ENCODE measurements around the gene ASB2.

The ASB2 gene

GRCh38 chr14:93976477-93977057 lies at the start of gene ASB2:
TSS of gene ASB2 (minus strand) at chr14:93976570. CDS start at chr14:93964539, 12,031 bp downstream.
- DNase-seq = peak; percentile 86

- DNase-seq = no peak
Measured at GRCh38 chr14:94025720-94026119, 49.4 kb upstream of the ASB2 start.

- no peak for DNase-seq
Measured at GRCh38 chr14:94024549-94024948, 48.2 kb upstream of the ASB2 start.

GRCh38 chr14:94022532-94023411 lies 46.4 kb upstream of the ASB2 start:
- no peak for DNase-seq

GRCh38 chr14:94021416-94022157 lies 45.2 kb upstream of the ASB2 start:
- peak; percentile 69 for DNase-seq

- DNase-seq = no peak
Measured at GRCh38 chr14:94021001-94021400, 44.6 kb upstream of the ASB2 start.

GRCh38 chr14:94020267-94020666 lies 43.9 kb upstream of the ASB2 start:
- DNase-seq = no peak

- DNase-seq = no peak
Measured at GRCh38 chr14:94019329-94019728, 43.0 kb upstream of the ASB2 start.

GRCh38 chr14:94018308-94018707 lies 41.9 kb upstream of the ASB2 start:
- DNase-seq = no peak

GRCh38 chr14:94016446-94016976 lies 40.1 kb upstream of the ASB2 start:
- no peak for DNase-seq

- DNase-seq = no peak
Measured at GRCh38 chr14:94015223-94015622, 38.9 kb upstream of the ASB2 start.

- no peak for DNase-seq
Measured at GRCh38 chr14:94014382-94014781, 38.0 kb upstream of the ASB2 start.

- peak; percentile 40 for DNase-seq
Measured at GRCh38 chr14:94011795-94012194, 35.4 kb upstream of the ASB2 start.

- no peak for DNase-seq
Measured at GRCh38 chr14:94010625-94011024, 34.3 kb upstream of the ASB2 start.

- no peak for DNase-seq
Measured at GRCh38 chr14:94009767-94010166, 33.4 kb upstream of the ASB2 start.

GRCh38 chr14:94008234-94008633 lies 31.9 kb upstream of the ASB2 start:
- DNase-seq = peak; percentile 67

GRCh38 chr14:94005324-94006073 lies 29.1 kb upstream of the ASB2 start:
- DNase-seq = peak; percentile 48

- no peak for DNase-seq
Measured at GRCh38 chr14:94004015-94004414, 27.6 kb upstream of the ASB2 start.

GRCh38 chr14:94003397-94003796 lies 27.0 kb upstream of the ASB2 start:
- DNase-seq = no peak

- DNase-seq = peak; percentile 76
Measured at GRCh38 chr14:94001501-94002396, 25.4 kb upstream of the ASB2 start.

- no peak for DNase-seq
Measured at GRCh38 chr14:94001016-94001415, 24.6 kb upstream of the ASB2 start.

- no peak for DNase-seq
Measured at GRCh38 chr14:94000267-94000666, 23.9 kb upstream of the ASB2 start.

All from activated CD4-positive, alpha-beta T cell treated with anti-CD3 and anti-CD28 coated beads, Interleukin-10, Interleukin-2, amounts not matched to agents 100 ng/mL and 50 ng/mL, durations not matched to agents 16 hours and 8 hours (primary cell).